ENCODE results near the gene PCSK6.

Gene PCSK6

GRCh38 chr15:101318839-101319238, 170.7 kb downstream of the PCSK6 start:
- TF ChIP-seq CTCF (IDR thresholded peaks at IDR 0.05; ENCODE audit: extremely low read depth, missing control alignments): no peak
- no peak for DNase-seq (ENCODE audit: low spot score)

- no peak for TF ChIP-seq CTCF (IDR thresholded peaks at IDR 0.05; ENCODE audit: extremely low read depth, missing control alignments)
- DNase-seq (ENCODE audit: low spot score): no peak
Measured at GRCh38 chr15:101318147-101318819, 171.2 kb downstream of the PCSK6 start.

- no peak for TF ChIP-seq CTCF (IDR thresholded peaks at IDR 0.05; ENCODE audit: extremely low read depth, missing control alignments)
- no peak for DNase-seq (ENCODE audit: low spot score)
Measured at GRCh38 chr15:101317336-101317872, 172.1 kb downstream of the PCSK6 start.

DNA sequence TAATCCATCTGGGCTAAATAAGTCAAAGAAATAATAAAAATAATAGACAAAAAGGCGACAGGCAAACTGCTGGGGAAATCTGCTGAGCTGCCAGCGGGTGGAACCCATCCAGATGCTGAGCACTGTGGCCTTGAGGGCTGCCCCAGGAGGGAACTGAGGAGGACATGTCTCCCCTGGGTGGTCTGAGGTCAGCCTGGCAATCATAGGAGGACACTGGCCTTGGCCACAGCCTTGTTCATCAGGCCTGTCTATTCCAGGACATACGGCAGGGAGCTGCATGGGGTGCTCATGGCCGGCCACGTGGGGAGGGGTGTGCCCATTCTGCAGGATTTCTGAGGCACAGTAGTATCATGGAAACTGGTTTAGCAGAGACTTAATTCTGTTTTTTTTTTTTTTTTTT, 173.0 kb downstream of the PCSK6 start:
- no peak for TF ChIP-seq CTCF (IDR thresholded peaks at IDR 0.05; ENCODE audit: extremely low read depth, missing control alignments)
- no peak for DNase-seq (ENCODE audit: low spot score)

- no peak for TF ChIP-seq CTCF (IDR thresholded peaks at IDR 0.05; ENCODE audit: extremely low read depth, missing control alignments)
- DNase-seq (ENCODE audit: low spot score): no peak
Measured at GRCh38 chr15:101315736-101316135, 173.8 kb downstream of the PCSK6 start.

DNA sequence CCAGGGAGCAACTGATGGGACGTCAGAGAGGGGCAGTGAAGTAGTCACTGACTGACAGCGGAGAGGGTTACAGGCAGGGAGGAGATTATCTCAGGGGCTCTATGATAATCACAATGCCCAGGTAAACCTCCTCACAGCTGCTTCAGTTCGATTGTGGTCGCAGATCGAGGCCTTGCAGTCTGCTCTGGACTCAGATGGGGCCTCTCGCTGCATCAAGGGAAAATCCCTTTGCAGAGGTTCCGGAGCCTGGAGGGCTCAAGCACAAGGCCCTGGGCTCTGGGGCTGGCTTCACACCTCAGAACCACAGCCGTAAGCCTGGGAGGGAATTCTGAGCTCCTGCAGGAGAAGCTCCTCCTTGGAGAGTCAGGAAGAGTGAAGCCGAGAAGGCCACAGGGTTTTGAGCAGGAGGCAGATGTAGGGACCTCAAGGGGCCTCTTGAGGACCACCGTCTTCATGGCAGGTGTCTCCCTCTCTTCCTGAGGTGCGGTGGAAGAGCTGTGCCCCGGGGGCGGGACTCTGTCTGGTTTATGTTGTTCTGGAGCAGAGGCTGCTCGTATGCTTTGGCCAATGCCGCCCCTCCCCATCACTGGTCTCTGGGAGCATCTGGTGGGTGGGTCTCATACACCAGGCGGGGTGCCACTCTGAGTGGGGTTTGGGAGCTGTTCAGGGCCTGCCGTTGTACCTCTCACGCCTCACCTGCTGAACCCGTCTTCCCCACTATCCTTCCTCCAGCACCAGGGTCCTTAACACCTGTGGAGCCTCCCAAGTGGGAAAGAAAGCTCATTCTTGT, 175.0 kb downstream of the PCSK6 start:
- no peak for DNase-seq (ENCODE audit: low spot score)
- no peak for TF ChIP-seq CTCF (IDR thresholded peaks at IDR 0.05; ENCODE audit: extremely low read depth, missing control alignments)

Measured in GM20000 (cell line).